SK-N-SH (cell line): ENCODE data around the gene ARID2. TPM values are rescaled to one million over a fixed set of nuclear protein-coding genes. Genes with fewer than 3 reads are reported as not detected.

Experiments used
- CTCF ChIA-PET: fragments of 300-600, 350-600 bp; formaldehyde crosslinking; extraction: SDS; loops from one replicate; lab custom pipeline; 2021; lab: Yijun Ruan, JAX
- POLR2A ChIA-PET: fragments of 350-600 bp; sonication (Branson Sonifier 250); formaldehyde crosslinking; extraction: SDS; loops from one replicate; lab custom pipeline; 2020; ENCODE audit warnings: antibody characterized with exemption, inconsistent platforms; lab: Yijun Ruan, JAX
- DNase-seq: peaks from one replicate; pipeline ENCODE4 v3.0.0; 2012
- H2AFZ ChIP-seq: fragments of 200-600 bp; sonication (generic); 2 replicates; pipeline ENCODE4 v1.8.1; 2016; ENCODE audit warnings: antibody characterized with exemption, mild to moderate bottlenecking, low read depth
- H3F3A ChIP-seq: fragments of 200-600 bp; sonication (generic); replicated peaks from 2 replicates; pipeline ENCODE3; 2016; ENCODE audit warnings: antibody characterized with exemption, mild to moderate bottlenecking; ENCODE audit not compliant: insufficient read depth
- H3K27ac ChIP-seq, 2 experiments: fragments of 200-500 bp in 1 of 2; fragments of 200-600 bp in 1 of 2; sonication (Bioruptor generic) in 1 of 2; sonication (generic), shearing (Covaris generic) in 1 of 2; 2 replicates each; pipeline versions ENCODE4 v1.5.1 to v1.6.1; 2014 to 2016; ENCODE audit warnings: low read depth in 2 of 2, inconsistent platforms in 1 of 2, low read length in 1 of 2, mild to moderate bottlenecking in 1 of 2, mixed read lengths in 1 of 2
- H3K27me3 ChIP-seq: fragments of 200-600 bp; sonication (generic), shearing (Covaris generic); 2 replicates; pipeline ENCODE4 v1.6.1; 2016; ENCODE audit warnings: mixed run types; ENCODE audit not compliant: insufficient read depth
- H3K36me3 ChIP-seq, 2 experiments: fragments of 200-500 bp in 1 of 2; fragments of 200-600 bp in 1 of 2; sonication (Bioruptor generic) in 1 of 2; sonication (generic) in 1 of 2; replicated peaks in 1 of 2; 2 replicates each; pipeline versions ENCODE3 to v1.5.1; 2014 to 2016; ENCODE audit warnings: low read length in 1 of 2, mild to moderate bottlenecking in 1 of 2; ENCODE audit not compliant: insufficient read depth in 2 of 2, control insufficient read depth in 1 of 2
- H3K4me1 ChIP-seq, 2 experiments: fragments of 200-500 bp in 1 of 2; fragments of 200-600 bp in 1 of 2; sonication (Bioruptor generic) in 1 of 2; sonication (generic), shearing (Covaris generic) in 1 of 2; 2 replicates each; pipeline versions ENCODE4 v1.5.1 to v1.6.1; 2014 to 2016; ENCODE audit warnings: low read depth in 1 of 2, low read length in 1 of 2, mixed run types in 1 of 2; ENCODE audit not compliant: insufficient read depth in 2 of 2, control insufficient read depth in 1 of 2
- H3K4me2 ChIP-seq: fragments of 200-600 bp; sonication (generic), shearing (Covaris generic); 2 replicates; pipeline ENCODE4 v1.6.1; 2017; ENCODE audit warnings: mixed run types
- H3K4me3 ChIP-seq, 2 experiments: fragments of 200-500 bp in 1 of 2; fragments of 200-600 bp in 1 of 2; sonication (Bioruptor generic) in 1 of 2; sonication (generic), shearing (Covaris generic) in 1 of 2; 2 replicates each; pipeline versions ENCODE4 v1.5.1 to v1.8.1; 2014 to 2016; ENCODE audit warnings: low read depth in 2 of 2, inconsistent platforms in 1 of 2, low read length in 1 of 2, mild to moderate bottlenecking in 1 of 2, mixed read lengths in 1 of 2, moderate library complexity in 1 of 2
- H3K79me2 ChIP-seq: fragments of 200-600 bp; sonication (generic); 2 replicates; pipeline ENCODE4 v1.8.1; 2017; ENCODE audit warnings: mild to moderate bottlenecking; ENCODE audit not compliant: insufficient read depth
- H3K9ac ChIP-seq: fragments of 200-600 bp; sonication (generic); 2 replicates; pipeline ENCODE4 v1.6.1; 2017; ENCODE audit warnings: mixed run types
- H3K9me2 ChIP-seq: fragments of 200-600 bp; sonication (generic); 2 replicates; pipeline ENCODE4 v1.6.1; 2017; ENCODE audit warnings: mixed run types
- H3K9me3 ChIP-seq: fragments of 200-600 bp; sonication (generic); 2 replicates; pipeline ENCODE4 v1.6.1; 2017; ENCODE audit warnings: mixed run types, mild to moderate bottlenecking, moderate library complexity
- H4K20me1 ChIP-seq: fragments of 200-600 bp; sonication (generic); 2 replicates; pipeline ENCODE4 v1.6.1; 2017; ENCODE audit warnings: mild to moderate bottlenecking, mixed run types; ENCODE audit not compliant: insufficient read depth
- EZH2phosphoT487 ChIP-seq: fragments of 200-600 bp; sonication (generic); IDR thresholded peaks from 2 replicates; pipeline ENCODE4 v1.6.1; 2017; ENCODE audit warnings: low read depth, mixed run types, mild to moderate bottlenecking, antibody characterized with exemption, moderate library complexity, borderline replicate concordance
- FOSL2 ChIP-seq: IDR thresholded peaks from 2 replicates; pipeline ENCODE4 v1.4.0; 2012; ENCODE audit warnings: low read depth, mild to moderate bottlenecking, moderate library complexity, borderline replicate concordance
- FOXM1 ChIP-seq: IDR thresholded peaks from 2 replicates; pipeline ENCODE4 v1.4.0; 2012; ENCODE audit warnings: low read depth, mild to moderate bottlenecking
- GATA2 ChIP-seq: sonication (generic); formaldehyde crosslinking; IDR thresholded peaks from 2 replicates; pipeline ENCODE4 v1.5.0; 2020; ENCODE audit warnings: mild to moderate bottlenecking, missing genetic modification reagents
- JUND ChIP-seq: IDR thresholded peaks from 2 replicates; pipeline ENCODE4 v1.4.0; 2012
- MEF2A ChIP-seq: IDR thresholded peaks from 2 replicates; pipeline ENCODE4 v1.4.0; 2012; ENCODE audit warnings: low read depth, borderline replicate concordance
- MXI1 ChIP-seq: IDR thresholded peaks from 2 replicates; pipeline ENCODE4 v1.6.1; 2012; ENCODE audit warnings: mild to moderate bottlenecking, low read depth, low read length, improper control_type of control experiment
- NRF1 ChIP-seq: IDR thresholded peaks from 2 replicates; pipeline ENCODE4 v1.6.1; 2012; ENCODE audit warnings: low read depth, mild to moderate bottlenecking, low read length
- RCOR1 ChIP-seq: fragments of 150-350 bp; IDR thresholded peaks from 2 replicates; pipeline ENCODE4 v1.6.1; 2017; ENCODE audit warnings: antibody characterized with exemption, low read length
- TAF1 ChIP-seq: IDR thresholded peaks from 2 replicates; pipeline ENCODE4 v1.6.1; 2012; ENCODE audit warnings: low read depth, mild to moderate bottlenecking, low read length, moderate library complexity, borderline replicate concordance
- TCF12 ChIP-seq: IDR thresholded peaks from 2 replicates; pipeline ENCODE4 v1.4.0; 2012
- TEAD4 ChIP-seq: IDR thresholded peaks from 2 replicates; pipeline ENCODE4 v1.4.0; 2012; ENCODE audit warnings: mild to moderate bottlenecking, borderline replicate concordance; ENCODE audit not compliant: insufficient read depth
- WGBS: methylation state at CpG from one replicate; pipeline ENCODE4 v1.1.6; 2017; ENCODE audit warnings: low lambda C conversion rate; 5-methylcytosine and 5-hydroxymethylcytosine counted together
- polyA plus RNA-seq, 3 experiments: library from polyadenylated mRNA; depleted of rRNA; stranded (reverse); fragments of >200 nt; gene quantifications; 2 replicates each; pipeline ENCODE4 v1.2.3, GENCODE V29; 2012
- TF ChIP-seq, protein P1 (sequence below): IDR thresholded peaks from 2 replicates; pipeline ENCODE4 v1.4.0; 2012; ENCODE audit warnings: low read depth
- TF ChIP-seq, protein P2 (sequence below): IDR thresholded peaks from 2 replicates; pipeline ENCODE4 v1.6.1; 2012; ENCODE audit warnings: mild to moderate bottlenecking, low read depth, low read length, moderate library complexity
- TF ChIP-seq, protein P3 (sequence below): IDR thresholded peaks from 2 replicates; pipeline ENCODE4; 2012
- TF ChIP-seq, protein P4 (sequence below): fragments of 200-600 bp; sonication (generic); IDR thresholded peaks from 2 replicates; pipeline ENCODE4 v1.6.1; 2017; ENCODE audit warnings: antibody characterized with exemption, mild to moderate bottlenecking, moderate library complexity
- TF ChIP-seq, protein P5 (sequence below): IDR thresholded peaks from 2 replicates; pipeline ENCODE4 v1.4.0; 2012; ENCODE audit warnings: low read depth, borderline replicate concordance

The ARID2 gene
- polyA plus RNA-seq, 1 of the 3 experiments (the other 2 are of a cell fraction), result 5.9 TPM

DNA sequence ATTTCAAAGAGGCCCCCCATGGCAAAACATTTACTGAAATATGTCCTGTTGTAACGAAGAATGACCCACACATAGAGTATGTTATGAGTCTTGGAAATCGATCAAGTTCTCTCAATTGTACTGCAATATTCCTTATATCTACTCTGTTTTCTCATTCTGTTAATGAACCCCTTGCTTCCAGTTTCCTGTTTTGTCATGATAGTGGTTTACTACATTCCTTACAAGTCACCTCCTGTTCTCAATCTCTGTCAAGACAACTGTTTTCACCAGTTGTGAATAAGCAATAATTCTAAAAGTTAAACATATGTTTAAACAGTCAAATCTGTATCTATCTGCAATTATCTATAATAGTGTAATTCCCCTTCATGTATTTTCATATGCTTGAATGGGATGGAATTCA is 16.4 kb upstream of the ARID2 start:
- Histone ChIP-seq H3K79me2 (no peaks in the 10 kb centered on the region), H3K4me2 (no peak overlapping the region), H3K9ac (no peak overlapping the region), H3K27ac (no peak overlapping the region), H3K4me3 (no peak overlapping the region), H3F3A (peaks cover 6% of the 10 kb centered on the region), H3K4me1 (no peaks in the 10 kb centered on the region), H2AFZ (no peak overlapping the region), H3K36me3 (no peaks in the 10 kb centered on the region), H3K9me2 (no peaks in the 10 kb centered on the region), H3K27me3 (no peaks in the 10 kb centered on the region), H3K9me3 (no peaks in the 10 kb centered on the region), H4K20me1 (no peaks in the 10 kb centered on the region)
- 81% methylated on average over 2 of the region's 2 CpGs for WGBS
- TF ChIP-seq, protein P1, sequence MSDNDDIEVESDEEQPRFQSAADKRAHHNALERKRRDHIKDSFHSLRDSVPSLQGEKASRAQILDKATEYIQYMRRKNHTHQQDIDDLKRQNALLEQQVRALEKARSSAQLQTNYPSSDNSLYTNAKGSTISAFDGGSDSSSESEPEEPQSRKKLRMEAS, result no peak
- TF ChIP-seq TAF1 (no peak), FOXM1 (no peak), MXI1 (no peak), TCF12 (no peak), MEF2A (no peak), JUND (no peak), GATA2 (no peak)
- POLR2A ChIA-PET, result interaction anchor here (1.2 kb wide), 1 partner anchor 14 kb away, joined by 3 read pairs; no protein-coding TSS in a partner anchor
- no peak for DNase-seq
- CTCF ChIA-PET, result interaction anchor here (5.2 kb wide), 1 partner anchor 14 kb away, joined by 25 read pairs; no protein-coding TSS in a partner anchor

DNA sequence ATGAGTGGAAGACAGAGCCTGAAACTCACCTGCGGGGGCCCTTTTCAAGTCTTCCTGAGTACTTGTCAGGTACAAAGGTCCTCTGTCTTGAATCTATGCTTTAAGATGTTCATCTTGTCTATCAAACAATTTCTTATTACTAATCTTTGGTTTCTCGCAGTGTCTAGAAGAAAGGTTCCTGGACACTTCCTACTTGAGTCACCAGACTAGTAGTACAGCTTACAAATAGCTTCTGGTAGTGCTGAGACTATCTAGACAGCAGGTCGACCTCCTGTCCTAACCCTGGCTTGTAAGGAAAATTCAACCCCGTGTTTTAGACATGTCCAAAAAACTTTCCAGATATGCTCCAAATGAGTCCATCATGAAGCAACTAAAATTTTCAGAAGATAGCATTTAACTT is 11.2 kb upstream of the ARID2 start:
- Histone ChIP-seq H3K9me3 (no peaks in the 10 kb centered on the region), H3K4me1 (peaks cover 0 to 2% of the 10 kb centered on the region in 2 experiments; a peak in 2 of 4 replicates), H3K4me2 (no peak overlapping the region), H3K27ac (no peak overlapping the region), H3K79me2 (peaks cover 25% of the 10 kb centered on the region), H2AFZ (no peak overlapping the region), H3K4me3 (no peak overlapping the region), H3F3A (no peaks in the 10 kb centered on the region), H4K20me1 (peaks cover 1% of the 10 kb centered on the region; the same call in 1 of the 2 replicates), H3K9me2 (no peaks in the 10 kb centered on the region), H3K36me3 (no peaks in the 10 kb centered on the region), H3K27me3 (no peaks in the 10 kb centered on the region), H3K9ac (no peak overlapping the region)
- DNase-seq, result no peak
- ChIA-PET CTCF (interaction anchor here (5.2 kb wide), 1 partner anchor 9 kb away, joined by 25 read pairs; no protein-coding TSS in a partner anchor), POLR2A (no interaction called here)
- WGBS, result 87% methylated on average over 4 of the region's 4 CpGs
- TF ChIP-seq EZH2phosphoT487 (no peak), NRF1 (no peak), GATA2 (no peak), RCOR1 (no peak), TEAD4 (no peak), FOSL2 (no peak)
- TF ChIP-seq, protein P2, sequence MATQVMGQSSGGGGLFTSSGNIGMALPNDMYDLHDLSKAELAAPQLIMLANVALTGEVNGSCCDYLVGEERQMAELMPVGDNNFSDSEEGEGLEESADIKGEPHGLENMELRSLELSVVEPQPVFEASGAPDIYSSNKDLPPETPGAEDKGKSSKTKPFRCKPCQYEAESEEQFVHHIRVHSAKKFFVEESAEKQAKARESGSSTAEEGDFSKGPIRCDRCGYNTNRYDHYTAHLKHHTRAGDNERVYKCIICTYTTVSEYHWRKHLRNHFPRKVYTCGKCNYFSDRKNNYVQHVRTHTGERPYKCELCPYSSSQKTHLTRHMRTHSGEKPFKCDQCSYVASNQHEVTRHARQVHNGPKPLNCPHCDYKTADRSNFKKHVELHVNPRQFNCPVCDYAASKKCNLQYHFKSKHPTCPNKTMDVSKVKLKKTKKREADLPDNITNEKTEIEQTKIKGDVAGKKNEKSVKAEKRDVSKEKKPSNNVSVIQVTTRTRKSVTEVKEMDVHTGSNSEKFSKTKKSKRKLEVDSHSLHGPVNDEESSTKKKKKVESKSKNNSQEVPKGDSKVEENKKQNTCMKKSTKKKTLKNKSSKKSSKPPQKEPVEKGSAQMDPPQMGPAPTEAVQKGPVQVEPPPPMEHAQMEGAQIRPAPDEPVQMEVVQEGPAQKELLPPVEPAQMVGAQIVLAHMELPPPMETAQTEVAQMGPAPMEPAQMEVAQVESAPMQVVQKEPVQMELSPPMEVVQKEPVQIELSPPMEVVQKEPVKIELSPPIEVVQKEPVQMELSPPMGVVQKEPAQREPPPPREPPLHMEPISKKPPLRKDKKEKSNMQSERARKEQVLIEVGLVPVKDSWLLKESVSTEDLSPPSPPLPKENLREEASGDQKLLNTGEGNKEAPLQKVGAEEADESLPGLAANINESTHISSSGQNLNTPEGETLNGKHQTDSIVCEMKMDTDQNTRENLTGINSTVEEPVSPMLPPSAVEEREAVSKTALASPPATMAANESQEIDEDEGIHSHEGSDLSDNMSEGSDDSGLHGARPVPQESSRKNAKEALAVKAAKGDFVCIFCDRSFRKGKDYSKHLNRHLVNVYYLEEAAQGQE, result no peak
- TF ChIP-seq, protein P3, sequence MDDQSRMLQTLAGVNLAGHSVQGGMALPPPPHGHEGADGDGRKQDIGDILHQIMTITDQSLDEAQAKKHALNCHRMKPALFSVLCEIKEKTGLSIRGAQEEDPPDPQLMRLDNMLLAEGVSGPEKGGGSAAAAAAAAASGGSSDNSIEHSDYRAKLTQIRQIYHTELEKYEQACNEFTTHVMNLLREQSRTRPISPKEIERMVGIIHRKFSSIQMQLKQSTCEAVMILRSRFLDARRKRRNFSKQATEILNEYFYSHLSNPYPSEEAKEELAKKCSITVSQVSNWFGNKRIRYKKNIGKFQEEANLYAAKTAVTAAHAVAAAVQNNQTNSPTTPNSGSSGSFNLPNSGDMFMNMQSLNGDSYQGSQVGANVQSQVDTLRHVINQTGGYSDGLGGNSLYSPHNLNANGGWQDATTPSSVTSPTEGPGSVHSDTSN, result no peak
- TF ChIP-seq, protein P4, sequence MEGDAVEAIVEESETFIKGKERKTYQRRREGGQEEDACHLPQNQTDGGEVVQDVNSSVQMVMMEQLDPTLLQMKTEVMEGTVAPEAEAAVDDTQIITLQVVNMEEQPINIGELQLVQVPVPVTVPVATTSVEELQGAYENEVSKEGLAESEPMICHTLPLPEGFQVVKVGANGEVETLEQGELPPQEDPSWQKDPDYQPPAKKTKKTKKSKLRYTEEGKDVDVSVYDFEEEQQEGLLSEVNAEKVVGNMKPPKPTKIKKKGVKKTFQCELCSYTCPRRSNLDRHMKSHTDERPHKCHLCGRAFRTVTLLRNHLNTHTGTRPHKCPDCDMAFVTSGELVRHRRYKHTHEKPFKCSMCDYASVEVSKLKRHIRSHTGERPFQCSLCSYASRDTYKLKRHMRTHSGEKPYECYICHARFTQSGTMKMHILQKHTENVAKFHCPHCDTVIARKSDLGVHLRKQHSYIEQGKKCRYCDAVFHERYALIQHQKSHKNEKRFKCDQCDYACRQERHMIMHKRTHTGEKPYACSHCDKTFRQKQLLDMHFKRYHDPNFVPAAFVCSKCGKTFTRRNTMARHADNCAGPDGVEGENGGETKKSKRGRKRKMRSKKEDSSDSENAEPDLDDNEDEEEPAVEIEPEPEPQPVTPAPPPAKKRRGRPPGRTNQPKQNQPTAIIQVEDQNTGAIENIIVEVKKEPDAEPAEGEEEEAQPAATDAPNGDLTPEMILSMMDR, result no peak
- TF ChIP-seq, protein P5, sequence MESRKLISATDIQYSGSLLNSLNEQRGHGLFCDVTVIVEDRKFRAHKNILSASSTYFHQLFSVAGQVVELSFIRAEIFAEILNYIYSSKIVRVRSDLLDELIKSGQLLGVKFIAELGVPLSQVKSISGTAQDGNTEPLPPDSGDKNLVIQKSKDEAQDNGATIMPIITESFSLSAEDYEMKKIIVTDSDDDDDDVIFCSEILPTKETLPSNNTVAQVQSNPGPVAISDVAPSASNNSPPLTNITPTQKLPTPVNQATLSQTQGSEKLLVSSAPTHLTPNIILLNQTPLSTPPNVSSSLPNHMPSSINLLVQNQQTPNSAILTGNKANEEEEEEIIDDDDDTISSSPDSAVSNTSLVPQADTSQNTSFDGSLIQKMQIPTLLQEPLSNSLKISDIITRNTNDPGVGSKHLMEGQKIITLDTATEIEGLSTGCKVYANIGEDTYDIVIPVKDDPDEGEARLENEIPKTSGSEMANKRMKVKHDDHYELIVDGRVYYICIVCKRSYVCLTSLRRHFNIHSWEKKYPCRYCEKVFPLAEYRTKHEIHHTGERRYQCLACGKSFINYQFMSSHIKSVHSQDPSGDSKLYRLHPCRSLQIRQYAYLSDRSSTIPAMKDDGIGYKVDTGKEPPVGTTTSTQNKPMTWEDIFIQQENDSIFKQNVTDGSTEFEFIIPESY, result no peak
- TF ChIP-seq, protein P1, result no peak
